ENCODE measurements around the gene LDLRAD1.

LDLRAD1 gene

DNA sequence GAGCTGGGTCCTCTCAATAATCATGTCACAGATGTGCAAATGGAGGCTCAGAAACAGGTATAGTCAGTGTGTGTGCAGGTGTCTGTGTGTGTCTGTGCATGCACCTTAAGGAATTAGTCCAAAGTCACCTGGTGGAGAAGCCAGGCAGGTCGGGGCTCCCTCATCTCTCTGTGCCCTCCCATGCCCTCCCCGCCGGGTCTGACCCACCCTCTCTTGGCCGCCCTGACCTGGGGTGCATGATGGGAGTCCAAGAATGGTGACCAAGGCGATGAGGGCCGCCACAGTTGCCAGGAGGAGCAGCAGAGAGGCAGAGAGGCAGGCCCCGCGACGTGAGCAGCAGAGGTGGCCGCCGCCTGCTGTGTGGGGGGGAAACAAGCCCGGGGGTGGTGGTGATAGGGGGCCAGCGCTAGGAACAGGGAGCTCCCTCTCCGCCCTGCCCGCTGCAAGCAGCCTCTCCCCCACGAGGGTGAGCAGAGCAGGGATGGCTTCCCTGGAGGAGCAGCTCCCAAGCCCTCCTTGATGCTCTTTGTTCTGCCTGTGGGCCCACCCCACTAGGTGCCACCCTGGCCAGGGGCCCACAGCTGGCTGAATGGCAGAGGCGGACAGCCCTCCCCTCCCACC lies 3.9 kb downstream of the LDLRAD1 start:
- TF ChIP-seq, protein P1, sequence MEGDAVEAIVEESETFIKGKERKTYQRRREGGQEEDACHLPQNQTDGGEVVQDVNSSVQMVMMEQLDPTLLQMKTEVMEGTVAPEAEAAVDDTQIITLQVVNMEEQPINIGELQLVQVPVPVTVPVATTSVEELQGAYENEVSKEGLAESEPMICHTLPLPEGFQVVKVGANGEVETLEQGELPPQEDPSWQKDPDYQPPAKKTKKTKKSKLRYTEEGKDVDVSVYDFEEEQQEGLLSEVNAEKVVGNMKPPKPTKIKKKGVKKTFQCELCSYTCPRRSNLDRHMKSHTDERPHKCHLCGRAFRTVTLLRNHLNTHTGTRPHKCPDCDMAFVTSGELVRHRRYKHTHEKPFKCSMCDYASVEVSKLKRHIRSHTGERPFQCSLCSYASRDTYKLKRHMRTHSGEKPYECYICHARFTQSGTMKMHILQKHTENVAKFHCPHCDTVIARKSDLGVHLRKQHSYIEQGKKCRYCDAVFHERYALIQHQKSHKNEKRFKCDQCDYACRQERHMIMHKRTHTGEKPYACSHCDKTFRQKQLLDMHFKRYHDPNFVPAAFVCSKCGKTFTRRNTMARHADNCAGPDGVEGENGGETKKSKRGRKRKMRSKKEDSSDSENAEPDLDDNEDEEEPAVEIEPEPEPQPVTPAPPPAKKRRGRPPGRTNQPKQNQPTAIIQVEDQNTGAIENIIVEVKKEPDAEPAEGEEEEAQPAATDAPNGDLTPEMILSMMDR (IDR thresholded peaks at IDR 0.05; ENCODE audit: insufficient read depth, missing control alignments), result no peak
- DNase-seq (ENCODE audit: insufficient read length, low spot score), result no peak
- no peak for FAIRE-seq

DNA sequence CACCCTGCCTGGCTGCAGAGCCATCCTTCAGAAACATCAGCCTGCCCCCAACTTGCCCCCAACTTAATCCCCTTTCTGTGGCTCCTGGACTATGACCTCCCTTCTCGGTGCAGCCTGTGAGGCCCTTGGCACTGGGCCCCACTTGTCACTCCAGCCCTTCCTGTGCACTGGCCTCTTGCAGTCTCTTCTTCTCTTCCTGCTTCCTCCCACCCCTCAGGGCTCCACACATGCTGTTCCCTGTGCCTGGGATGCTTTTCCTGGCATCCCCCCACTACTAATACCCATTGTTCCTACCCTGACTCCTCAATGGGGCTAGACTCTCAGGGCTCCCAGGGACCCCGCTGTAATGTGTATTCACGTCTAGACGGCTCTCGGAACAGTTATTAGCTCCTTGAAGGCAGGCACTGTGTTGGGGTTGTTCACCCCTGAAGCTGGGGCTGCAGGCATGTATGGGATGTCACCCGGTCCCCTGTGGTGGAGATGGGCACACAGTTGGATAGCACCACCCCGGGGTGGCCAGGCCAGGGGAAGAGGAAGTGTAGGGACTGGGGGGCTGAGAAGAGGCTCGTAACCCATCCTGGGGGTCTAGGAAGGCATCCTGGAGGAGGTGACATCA lies 4.5 kb downstream of the LDLRAD1 start:
- FAIRE-seq (no peak), DNase-seq (ENCODE audit: insufficient read length, low spot score) (no peak)
- TF ChIP-seq, protein P1 (IDR thresholded peaks at IDR 0.05; ENCODE audit: insufficient read depth, missing control alignments), result no peak

DNA sequence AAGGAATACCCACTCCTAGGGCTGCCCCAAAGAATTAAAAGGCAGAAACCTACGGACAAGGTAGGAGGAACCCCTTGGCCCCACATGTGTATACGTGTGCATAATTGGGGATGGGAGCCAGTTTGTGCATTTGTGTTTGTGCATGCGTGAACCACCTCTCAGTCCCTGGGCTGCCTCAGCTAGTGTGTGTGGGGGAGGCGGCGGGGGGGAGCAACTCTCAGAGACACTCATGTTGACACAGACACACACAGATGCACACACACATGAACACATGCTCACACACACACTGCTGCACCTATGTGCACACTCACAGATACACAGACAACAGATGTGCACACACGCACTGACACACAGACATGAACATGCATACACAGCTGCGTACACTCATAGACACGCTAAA lies 5.1 kb downstream of the LDLRAD1 start:
- FAIRE-seq (no peak), DNase-seq (ENCODE audit: insufficient read length, low spot score) (no peak)
- TF ChIP-seq, protein P1 (IDR thresholded peaks at IDR 0.05; ENCODE audit: insufficient read depth, missing control alignments), result no peak

DNA sequence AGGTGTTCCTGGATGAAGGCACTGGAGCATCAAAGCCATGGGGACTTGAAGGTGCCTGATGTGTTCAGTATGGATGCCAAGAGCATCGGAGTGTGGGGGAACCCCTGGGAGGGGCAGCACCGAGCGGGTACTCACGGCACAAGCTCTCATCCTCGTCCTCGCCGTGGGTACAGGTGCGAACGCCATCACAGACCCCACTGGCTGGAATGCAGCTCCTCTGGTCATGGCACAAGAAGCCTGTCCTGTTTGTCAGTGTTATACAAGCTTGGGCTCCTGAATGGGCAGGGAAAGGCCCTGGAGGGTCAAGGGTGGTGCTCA lies 6.0 kb downstream of the LDLRAD1 start:
- TF ChIP-seq, protein P1 (IDR thresholded peaks at IDR 0.05; ENCODE audit: insufficient read depth, missing control alignments), result no peak
- DNase-seq (ENCODE audit: insufficient read length, low spot score) (no peak), FAIRE-seq (no peak)

DNA sequence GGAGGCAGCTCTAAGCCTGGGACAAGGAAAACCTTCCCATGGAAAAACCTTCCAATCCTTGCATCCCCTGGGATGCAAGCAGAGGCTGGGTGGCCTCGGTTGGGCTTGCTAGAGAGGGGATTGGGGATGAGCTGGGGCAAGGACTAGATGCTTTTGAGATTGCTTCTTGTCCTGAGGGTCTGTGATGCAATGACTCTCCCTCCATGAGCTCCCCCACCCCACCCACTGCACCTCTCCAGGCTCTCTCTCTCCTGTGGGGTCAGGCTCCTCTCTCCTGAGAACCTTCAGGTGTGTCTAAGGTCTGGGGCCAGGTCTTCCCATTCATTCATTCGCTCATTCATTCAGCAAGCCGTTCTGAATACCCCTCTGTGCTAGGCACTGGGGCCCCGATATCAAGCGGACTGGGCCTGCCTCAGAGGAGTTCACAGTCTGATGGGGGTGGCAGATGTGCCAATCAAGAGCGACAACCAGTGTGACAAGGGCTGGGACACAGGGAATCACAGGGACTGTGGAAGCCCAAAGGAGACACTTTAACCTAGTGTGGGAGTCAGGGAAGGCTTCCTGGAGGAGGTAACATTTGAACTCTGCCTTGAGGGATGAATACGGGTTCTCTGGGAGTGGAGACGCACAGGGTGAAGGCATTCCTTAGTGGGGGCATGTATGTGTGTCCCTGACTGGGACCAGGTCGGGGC lies 6.5 kb downstream of the LDLRAD1 start:
- TF ChIP-seq, protein P1 (IDR thresholded peaks at IDR 0.05; ENCODE audit: insufficient read depth, missing control alignments), result no peak
- DNase-seq (ENCODE audit: insufficient read length, low spot score) (no peak), FAIRE-seq (no peak)

DNA sequence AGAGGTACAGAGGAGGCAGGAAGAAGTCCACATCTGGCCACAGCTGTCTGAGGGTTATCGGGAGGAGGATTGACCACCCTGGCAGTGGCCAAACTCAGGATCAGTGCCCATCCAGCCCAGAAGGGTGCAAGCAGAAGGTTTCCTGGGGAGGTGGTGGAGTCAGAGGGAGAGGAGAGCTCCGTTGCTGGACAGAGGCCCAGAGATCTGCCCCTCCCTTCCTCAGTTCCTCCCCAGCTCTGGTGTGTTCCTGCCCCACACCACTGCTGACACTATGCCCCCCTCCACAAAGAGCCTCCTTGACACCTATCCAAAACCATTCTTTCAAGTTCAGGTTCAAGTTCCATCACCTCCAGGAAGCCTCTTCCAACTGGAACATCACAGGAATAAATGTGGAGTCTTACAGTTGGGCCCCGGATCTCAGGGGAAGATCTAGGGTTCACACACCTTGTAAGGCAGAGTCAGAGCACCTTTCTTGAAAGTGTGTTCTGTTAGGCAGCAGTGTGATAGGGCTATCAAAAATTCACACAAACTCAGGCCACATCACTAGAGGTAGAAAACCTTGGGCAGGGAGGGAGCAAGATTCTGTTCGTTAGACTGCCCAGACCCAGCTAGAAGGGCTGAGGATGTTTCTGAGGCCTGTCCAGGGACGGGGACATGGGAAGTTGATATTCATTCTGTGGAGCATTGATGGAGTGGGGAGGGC lies 7.4 kb downstream of the LDLRAD1 start:
- TF ChIP-seq, protein P1 (IDR thresholded peaks at IDR 0.05; ENCODE audit: insufficient read depth, missing control alignments), result no peak
- FAIRE-seq (no peak), DNase-seq (ENCODE audit: insufficient read length, low spot score) (no peak)
